ENCODE measurements around the gene PRKCSH. TPM values are rescaled to one million over a fixed set of nuclear protein-coding genes. Genes with fewer than 3 reads are reported as not detected.

Gene PRKCSH
- total and polyA plus RNA-seq, 10 of the 15 experiments (the other 5 are each of a cell fraction or from before 2014, with no cell fraction given), result 1.1 to 280 (median 44.1) TPM

DNA sequence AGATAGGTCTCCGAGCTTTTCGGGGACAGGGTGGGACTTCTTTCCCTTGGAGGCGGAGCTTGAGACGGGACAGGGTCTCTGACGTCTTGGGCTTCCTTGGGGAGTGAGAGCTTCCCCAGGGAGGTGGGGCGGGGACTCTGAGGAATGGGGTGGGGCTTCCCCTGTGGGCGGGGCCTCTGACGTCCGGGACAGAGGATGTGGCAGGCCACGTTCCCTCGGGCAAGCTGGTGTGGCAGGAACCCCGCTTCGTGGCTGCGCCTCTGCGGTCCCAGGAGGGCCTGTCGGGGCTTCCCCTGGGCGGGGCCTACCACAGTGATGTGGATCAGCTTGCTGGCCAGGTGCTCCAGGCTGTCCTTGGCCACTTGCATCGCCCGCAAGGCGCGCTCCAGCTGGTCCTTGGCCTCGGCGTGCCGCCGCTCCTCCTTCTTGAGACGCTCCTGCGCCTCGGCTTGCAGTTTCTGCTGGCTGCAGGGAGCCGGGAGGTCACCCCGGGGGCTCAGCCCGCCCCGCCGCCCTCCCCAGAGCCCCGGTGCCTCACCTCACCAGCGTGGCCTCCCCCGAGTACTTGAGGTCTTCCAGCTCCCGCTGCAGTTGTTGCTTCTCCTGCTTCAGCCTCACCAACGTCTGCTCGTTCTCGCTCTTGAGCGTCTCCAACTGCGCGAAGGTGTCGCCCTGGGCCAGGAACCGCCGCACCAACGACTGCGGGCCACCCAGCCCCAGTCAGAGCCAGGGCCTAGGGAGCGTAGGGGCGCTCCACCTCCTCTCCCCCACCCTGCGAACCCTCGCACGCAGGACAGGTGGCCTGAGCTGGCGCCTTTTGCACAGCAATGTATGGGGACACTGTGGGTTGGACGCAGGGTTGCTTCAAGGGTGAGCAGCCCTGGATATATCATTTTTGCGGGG is 13.0 kb upstream of the PRKCSH start:
- H3K4me1 ChIP-seq (ENCODE audit: control insufficient read depth, insufficient read depth, low read length), result peaks cover 22% of the 10 kb centered on the region
- TF ChIP-seq SRF (IDR thresholded peaks at IDR 0.05; ENCODE audit: low read depth in 2 of 2, low read length in 2 of 2), result no peak
- TF ChIP-seq HCFC1 (IDR thresholded peaks at IDR 0.05; ENCODE audit: low read length), result no peak
- TF ChIP-seq, protein P1, sequence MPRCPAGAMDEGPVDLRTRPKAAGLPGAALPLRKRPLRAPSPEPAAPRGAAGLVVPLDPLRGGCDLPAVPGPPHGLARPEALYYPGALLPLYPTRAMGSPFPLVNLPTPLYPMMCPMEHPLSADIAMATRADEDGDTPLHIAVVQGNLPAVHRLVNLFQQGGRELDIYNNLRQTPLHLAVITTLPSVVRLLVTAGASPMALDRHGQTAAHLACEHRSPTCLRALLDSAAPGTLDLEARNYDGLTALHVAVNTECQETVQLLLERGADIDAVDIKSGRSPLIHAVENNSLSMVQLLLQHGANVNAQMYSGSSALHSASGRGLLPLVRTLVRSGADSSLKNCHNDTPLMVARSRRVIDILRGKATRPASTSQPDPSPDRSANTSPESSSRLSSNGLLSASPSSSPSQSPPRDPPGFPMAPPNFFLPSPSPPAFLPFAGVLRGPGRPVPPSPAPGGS (IDR thresholded peaks at IDR 0.05; ENCODE audit: borderline replicate concordance, insufficient read depth, low read depth, low read length, poor library complexity, severe bottlenecking), result peak; percentile 23
- TF ChIP-seq RAD21 (IDR thresholded peaks at IDR 0.05; ENCODE audit: insufficient read depth, low read depth, low read length), result no peak
- no peak for TF ChIP-seq ETV6 (conservative IDR thresholded peaks at IDR 0.05 in 1 of 2, IDR thresholded peaks at IDR 0.05 in 1 of 2; ENCODE audit: borderline replicate concordance in 1 of 2, low read depth in 1 of 2)
- no peak for TF ChIP-seq E4F1 (IDR thresholded peaks at IDR 0.05; ENCODE audit: borderline replicate concordance, partially characterized antibody)
- TF ChIP-seq SPI1 (IDR thresholded peaks at IDR 0.05; ENCODE audit: borderline replicate concordance, insufficient read depth, low read depth, low read length), result no peak
- TF ChIP-seq, protein P2, sequence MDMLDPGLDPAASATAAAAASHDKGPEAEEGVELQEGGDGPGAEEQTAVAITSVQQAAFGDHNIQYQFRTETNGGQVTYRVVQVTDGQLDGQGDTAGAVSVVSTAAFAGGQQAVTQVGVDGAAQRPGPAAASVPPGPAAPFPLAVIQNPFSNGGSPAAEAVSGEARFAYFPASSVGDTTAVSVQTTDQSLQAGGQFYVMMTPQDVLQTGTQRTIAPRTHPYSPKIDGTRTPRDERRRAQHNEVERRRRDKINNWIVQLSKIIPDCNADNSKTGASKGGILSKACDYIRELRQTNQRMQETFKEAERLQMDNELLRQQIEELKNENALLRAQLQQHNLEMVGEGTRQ (IDR thresholded peaks at IDR 0.05; ENCODE audit: borderline replicate concordance, low read depth, low read length), result no peak
- TF ChIP-seq, protein P3, sequence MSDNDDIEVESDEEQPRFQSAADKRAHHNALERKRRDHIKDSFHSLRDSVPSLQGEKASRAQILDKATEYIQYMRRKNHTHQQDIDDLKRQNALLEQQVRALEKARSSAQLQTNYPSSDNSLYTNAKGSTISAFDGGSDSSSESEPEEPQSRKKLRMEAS (IDR thresholded peaks at IDR 0.05; ENCODE audit: low read depth, low read length), result no peak
- TF ChIP-seq SMARCA5 (IDR thresholded peaks at IDR 0.05), result no peak
- no peak for TF ChIP-seq HDGF (IDR thresholded peaks at IDR 0.05)
- no peak for TF ChIP-seq SIN3A (IDR thresholded peaks at IDR 0.05; ENCODE audit: low read depth, low read length)
- TF ChIP-seq STAT1 (conservative IDR thresholded peaks at IDR 0.05), result no peak
- TF ChIP-seq PAX8 (IDR thresholded peaks at IDR 0.05), result no peak
- no peak for TF ChIP-seq POLR2AphosphoS2 (IDR thresholded peaks at IDR 0.05; ENCODE audit: low read depth, low read length)

More for the DNA sequence above, 13.0 kb upstream of the PRKCSH start:
- Histone ChIP-seq H3K4me3 (peak overlapping the region; percentile 39; the same call in 1 of the 2 replicates), H2AFZ (ENCODE audit: control insufficient read depth, low read depth, low read length) (peak overlapping the region; percentile 71), H3K27me3 (replicated peaks in 1 of 2; ENCODE audit: control insufficient read depth in 2 of 2, insufficient read depth in 2 of 2, low read length in 1 of 2) (peaks cover 7 to 16% of the 10 kb centered on the region in 2 experiments), H3K79me2 (ENCODE audit: control insufficient read depth, insufficient read depth, low read length) (no peaks in the 10 kb centered on the region), H4K20me1 (ENCODE audit: control insufficient read depth, insufficient read depth) (no peaks in the 10 kb centered on the region), H3K36me3 (ENCODE audit: control insufficient read depth in 2 of 2, insufficient read depth in 2 of 2, low read length in 1 of 2) (no peaks in the 10 kb centered on the region), H3K9me3 (replicated peaks; ENCODE audit: control insufficient read depth, insufficient read depth, low read length) (no peaks in the 10 kb centered on the region), H3K27ac (ENCODE audit: control insufficient read depth, insufficient read depth) (no peak overlapping the region), H3K4me2 (ENCODE audit: control insufficient read depth, insufficient read depth) (peak overlapping the region; percentile 74), H3K9ac (ENCODE audit: control insufficient read depth, insufficient read depth, low read length) (no peak overlapping the region)
- FAIRE-seq, result peak; percentile 86
- POLR2A ChIA-PET, result interaction anchor here (0.7 to 1.4 kb wide), 8 partner anchors 8 to 217 kb away, joined by 3 to 7 read pairs (median 3); partner anchors contain the start of genes ODAD3 and PRKCSH
- BruUV-seq (replicated peaks), result no TSS peak
- ATAC-seq, result peak; percentile 95
- DNase-seq (ENCODE audit: low read depth, low spot score), result peak; percentile 64
- SMC1A ChIA-PET (ENCODE audit: uncharacterized antibody, unreplicated experiment), result interaction anchor here (0.9 to 2.3 kb wide), 7 partner anchors 13 to 60 kb away, joined by 3 to 14 read pairs (median 3); partner anchors contain the start of genes ODAD3 and PRKCSH
- WGBS (ENCODE audit: insufficient coverage, insufficient replicate concordance, low lambda C conversion rate, missing lambda C conversion rate), result 4% methylated on average over 49 of the region's 56 CpGs
- intact Hi-C loops (cut with micrococcal nuclease; ENCODE audit: unreplicated experiment) (no loop called here), in situ Hi-C loops (cut with MboI) (no loop called here)
- CTCF ChIA-PET, result interaction anchor here (0.9 to 2.9 kb wide), 7 partner anchors 13 to 387 kb away, joined by 3 to 13 read pairs (median 4); partner anchors contain the start of genes ODAD3 and PRKCSH
- RAD21 ChIA-PET (ENCODE audit: unreplicated experiment), result interaction anchor here (0.7 to 2.2 kb wide), 6 partner anchors 13 to 60 kb away, joined by 3 to 7 read pairs (median 5); partner anchors contain the start of genes ODAD3, PRKCSH and SWSAP1

Data from GM12878 (cell line).